ENCODE data around the gene CST2. TPM values are rescaled to one million over a fixed set of nuclear protein-coding genes. Genes with fewer than 3 reads are reported as not detected.

Gene CST2
- total and polyA plus RNA-seq, 3 experiments from 2014 or later: not detected

DNA sequence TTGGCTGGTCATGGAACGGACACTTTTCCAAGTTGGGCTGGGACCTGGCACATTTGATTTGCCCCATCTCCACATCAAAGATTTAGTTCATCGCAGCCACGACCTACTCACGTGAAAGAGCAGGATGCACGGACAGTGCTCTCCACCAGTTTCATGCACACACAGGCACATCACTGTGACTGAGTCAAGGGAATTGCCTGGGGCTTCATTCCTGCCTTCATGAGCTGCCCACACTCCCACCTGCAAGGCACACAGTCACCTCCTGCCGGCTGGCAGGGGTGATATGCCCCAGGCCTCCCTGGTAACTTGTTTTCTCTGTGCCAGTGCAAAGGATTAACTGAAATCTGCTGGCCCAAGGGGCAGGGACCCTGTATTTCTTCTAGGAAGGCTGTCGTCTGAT is 52.4 kb downstream of the CST2 start:
- DNase-seq: no peak
- CTCF ChIA-PET: no interaction called here
- no peaks in the 10 kb centered on the region for H3K4me1 Mint-ChIP-seq
- Histone ChIP-seq H3K9me3 (ENCODE audit: low read length) (no peaks in the 10 kb centered on the region), H3K4me1 (ENCODE audit: insufficient read depth, low read length) (no peaks in the 10 kb centered on the region), H3K27ac (ENCODE audit: low read depth, low read length) (no peak overlapping the region), H3K27me3 (ENCODE audit: insufficient read depth, low read length, poor library complexity, severe bottlenecking) (no peaks in the 10 kb centered on the region), H3K4me3 (ENCODE audit: low read length) (no peak overlapping the region), H3K36me3 (ENCODE audit: insufficient read depth, low read length) (no peaks in the 10 kb centered on the region)
- no peak overlapping the region for H3K4me3 Mint-ChIP-seq
- peaks cover 5 to 22% of the 10 kb centered on the region in 2 donors for H3K27me3 Mint-ChIP-seq
- POLR2A ChIA-PET: no interaction called here
- H3K36me3 Mint-ChIP-seq: no peaks in the 10 kb centered on the region
- H3K9me3 Mint-ChIP-seq: peaks cover 0 to 1% (median 0%) of the 10 kb centered on the region in 5 donors
- no peak overlapping the region for H3K27ac Mint-ChIP-seq

Other genes starting within 250 kb of the CST2 start
- not detected for gene CST9, start 220.8 kb downstream of the CST2 start, total RNA-seq
- not detected for gene CST9, start 220.8 kb downstream of the CST2 start, polyA plus RNA-seq
- gene CST3, start 188.8 kb downstream of the CST2 start, total RNA-seq: 1 to 10 TPM; 3.0 to 5.3 TPM
- gene CST3, start 188.8 kb downstream of the CST2 start, polyA plus RNA-seq: 4.9 TPM
- not detected for gene CST4, start 137.7 kb downstream of the CST2 start, total RNA-seq
- gene CST4, start 137.7 kb downstream of the CST2 start, polyA plus RNA-seq: not detected
- not detected for gene CST1, start 75.8 kb downstream of the CST2 start, total RNA-seq
- not detected for gene CST1, start 75.8 kb downstream of the CST2 start, polyA plus RNA-seq
- gene CST5, start 53.0 kb upstream of the CST2 start, total RNA-seq: not detected
- not detected for gene CST5, start 53.0 kb upstream of the CST2 start, polyA plus RNA-seq
- not detected for gene GGTLC1, start 162.1 kb upstream of the CST2 start, total RNA-seq
- gene GGTLC1, start 162.1 kb upstream of the CST2 start, polyA plus RNA-seq: not detected